HUES64 (cell line): ENCODE results near the gene PXDC1. TPM values are rescaled to one million over a fixed set of nuclear protein-coding genes. Genes with fewer than 3 reads are reported as not detected.
A peak's percentile ranks its signal among the peaks of the same experiment; 100 is the strongest.

ENCODE experiments used
- H3K27ac ChIP-seq: 2 replicates; pipeline ENCODE4 v1.7.0; 2013; ENCODE audit warnings: low read depth, low read length, inconsistent platforms
- H3K27me3 ChIP-seq: 2 replicates; pipeline ENCODE4 v1.6.1; 2013; ENCODE audit warnings: mild to moderate bottlenecking, low read length; ENCODE audit not compliant: insufficient read depth
- H3K36me3 ChIP-seq: 2 replicates; pipeline ENCODE4 v1.6.1; 2013; ENCODE audit warnings: mild to moderate bottlenecking, low read length; ENCODE audit not compliant: insufficient read depth
- H3K4me1 ChIP-seq: 2 replicates; pipeline ENCODE4 v1.6.1; 2013; ENCODE audit warnings: mild to moderate bottlenecking, low read length, moderate library complexity; ENCODE audit not compliant: insufficient read depth
- H3K4me3 ChIP-seq: 2 replicates; pipeline ENCODE4 v1.5.1; 2013; ENCODE audit warnings: mild to moderate bottlenecking, low read length, moderate library complexity
- H3K9ac ChIP-seq: 2 replicates; pipeline ENCODE4 v1.6.1; 2013; ENCODE audit warnings: mild to moderate bottlenecking, low read depth, low read length
- H3K9me3 ChIP-seq: 2 replicates; pipeline ENCODE4 v1.6.1; 2013; ENCODE audit warnings: low read depth, low read length; ENCODE audit not compliant: insufficient read depth
- WGBS: fragments of 150-250, 120-280 bp; methylation state at CpG from one replicate; pipeline ENCODE4 v1.1.7; 2013; ENCODE audit warnings: missing lambda C conversion rate; 5-methylcytosine and 5-hydroxymethylcytosine counted together
- polyA plus RNA-seq, 2 experiments: library from polyadenylated mRNA; stranded (reverse); fragments of 50-300 nt; gene quantifications; one replicate each; pipeline ENCODE4 v1.2.3, GENCODE V29; 2013

Gene PXDC1
- polyA plus RNA-seq (2013, experiment 1 of 2): 2.3 TPM
- 3.3 TPM for polyA plus RNA-seq (2013, experiment 2 of 2)

DNA sequence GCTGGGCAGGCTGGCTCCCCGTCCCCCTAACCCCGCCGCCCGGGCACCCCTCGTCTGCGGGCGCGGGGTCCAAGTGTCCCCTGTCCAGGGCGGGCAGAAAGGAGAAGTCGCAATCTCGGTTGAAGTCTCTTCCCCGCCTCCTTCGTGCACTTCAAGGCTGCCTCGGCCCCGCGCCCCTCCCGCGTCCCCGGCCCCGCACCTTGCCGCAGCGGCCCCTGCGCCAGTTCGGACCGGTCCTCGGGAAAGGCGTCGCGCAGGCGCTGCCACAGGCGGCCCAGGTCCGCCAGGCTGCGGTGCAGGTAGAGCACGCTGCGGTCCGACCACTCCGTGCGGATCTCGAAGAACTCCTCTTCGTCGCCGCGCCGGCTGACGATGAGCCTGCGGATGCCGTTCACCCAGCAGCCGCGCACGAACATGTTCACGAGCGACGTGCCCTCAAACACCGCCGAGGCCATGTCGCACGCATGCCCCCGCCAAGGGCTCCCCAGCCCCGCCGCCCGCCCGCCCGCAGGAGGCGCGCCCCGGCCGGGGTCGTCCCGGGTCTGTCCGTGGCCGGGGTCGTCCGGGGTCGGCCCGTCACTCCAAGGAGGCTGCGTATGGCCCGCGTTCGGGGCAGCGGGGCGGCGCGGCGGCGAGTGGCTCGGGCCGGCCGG is at the start of gene PXDC1:
TSS of gene PXDC1 (minus strand) at position 637 of the 653 bp plus-strand sequence. CDS start at position 455, 182 bp downstream.
- H3K27ac ChIP-seq: no peak within 1 kb of the TSS
- under 1% methylated on average over 88 of the region's 88 CpGs for WGBS
- peaks cover 67% of the 10 kb centered on the region for H3K27me3 ChIP-seq
- no peaks in the 10 kb centered on the region for H3K36me3 ChIP-seq
- peak within 1 kb of the TSS; percentile 52 for H3K4me3 ChIP-seq
- peaks cover 13% of the 10 kb centered on the region for H3K4me1 ChIP-seq
- H3K9me3 ChIP-seq: no peaks in the 10 kb centered on the region
- peak within 1 kb of the TSS; percentile 40; the same call in 1 of the 2 replicates for H3K9ac ChIP-seq

DNA sequence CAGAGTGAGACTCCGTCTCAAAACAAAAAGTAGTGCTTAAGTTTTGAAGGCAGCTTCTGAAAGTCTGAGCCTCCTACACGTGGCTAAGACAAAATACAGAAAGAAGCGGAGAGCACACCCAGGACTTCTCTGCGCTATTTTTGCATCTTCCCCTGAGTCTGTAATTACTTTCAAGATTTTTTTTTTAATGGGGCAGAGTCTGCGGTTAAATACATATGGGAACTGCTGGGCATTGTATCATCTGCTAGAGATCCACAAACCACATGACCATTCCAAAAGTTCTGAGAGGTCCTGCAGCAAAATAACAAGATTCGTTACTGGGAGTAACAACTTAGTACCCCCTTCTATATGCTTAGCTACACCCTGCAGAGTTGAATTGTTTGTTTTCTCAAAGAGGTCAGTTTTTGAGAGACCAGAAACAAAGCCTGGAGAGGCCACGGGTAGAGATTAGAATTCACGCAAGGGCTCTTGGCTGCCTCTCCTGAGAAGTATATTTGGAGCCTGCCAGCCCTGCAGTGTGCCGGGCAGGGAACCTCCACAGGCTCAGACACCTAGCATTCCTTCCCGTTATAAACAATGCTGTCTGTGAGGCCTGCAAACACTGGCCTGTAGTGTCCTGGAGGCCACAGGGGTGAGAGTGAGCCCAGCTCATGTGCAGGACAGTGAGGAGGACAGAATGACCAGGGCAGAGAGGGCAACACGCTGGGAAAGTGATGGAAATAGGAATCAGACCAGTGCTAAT is 49.5 kb upstream of the PXDC1 start:
- Histone ChIP-seq H3K9me3 (no peaks in the 10 kb centered on the region), H3K27me3 (no peaks in the 10 kb centered on the region), H3K36me3 (no peaks in the 10 kb centered on the region), H3K27ac (no peak overlapping the region), H3K4me3 (no peak overlapping the region), H3K4me1 (peaks cover 13% of the 10 kb centered on the region; the same call in 1 of the 2 replicates), H3K9ac (no peak overlapping the region)
- 66% methylated on average over 11 of the region's 11 CpGs for WGBS

- H3K4me3 ChIP-seq: no peak overlapping the region
- no peak overlapping the region for H3K27ac ChIP-seq
- no peak overlapping the region for H3K9ac ChIP-seq
- WGBS: 89% methylated on average over 6 of the region's 6 CpGs
- H3K36me3 ChIP-seq: no peaks in the 10 kb centered on the region
- no peaks in the 10 kb centered on the region for H3K27me3 ChIP-seq
- H3K4me1 ChIP-seq: peaks cover 13% of the 10 kb centered on the region; the same call in 1 of the 2 replicates
- H3K9me3 ChIP-seq: no peaks in the 10 kb centered on the region
Measured at GRCh38 chr6:3799719-3800118, 48.2 kb upstream of the PXDC1 start.

GRCh38 chr6:3798055-3798919 is 46.8 kb upstream of the PXDC1 start:
- H3K4me3 ChIP-seq: no peak overlapping the region
- no peak overlapping the region for H3K9ac ChIP-seq
- H3K4me1 ChIP-seq: peaks cover 17% of the 10 kb centered on the region; the same call in 1 of the 2 replicates
- no peak overlapping the region for H3K27ac ChIP-seq
- H3K27me3 ChIP-seq: no peaks in the 10 kb centered on the region
- H3K36me3 ChIP-seq: no peaks in the 10 kb centered on the region
- 88% methylated on average over 8 of the region's 8 CpGs for WGBS
- no peaks in the 10 kb centered on the region for H3K9me3 ChIP-seq

GRCh38 chr6:3797231-3798054 is 45.9 kb upstream of the PXDC1 start:
- no peak overlapping the region for H3K27ac ChIP-seq
- WGBS: 93% methylated on average over 6 of the region's 7 CpGs
- no peaks in the 10 kb centered on the region for H3K9me3 ChIP-seq
- H3K4me1 ChIP-seq: peaks cover 17% of the 10 kb centered on the region; the same call in 1 of the 2 replicates
- no peak overlapping the region for H3K4me3 ChIP-seq
- no peaks in the 10 kb centered on the region for H3K36me3 ChIP-seq
- H3K9ac ChIP-seq: no peak overlapping the region
- no peaks in the 10 kb centered on the region for H3K27me3 ChIP-seq

- Histone ChIP-seq H3K4me3 (no peak overlapping the region), H3K9me3 (no peaks in the 10 kb centered on the region), H3K9ac (no peak overlapping the region), H3K36me3 (no peaks in the 10 kb centered on the region), H3K27me3 (no peaks in the 10 kb centered on the region), H3K4me1 (peaks cover 17% of the 10 kb centered on the region; the same call in 1 of the 2 replicates), H3K27ac (no peak overlapping the region)
- 83% methylated on average over 2 of the region's 2 CpGs for WGBS
Measured at GRCh38 chr6:3796719-3797041, 45.2 kb upstream of the PXDC1 start.

- no peaks in the 10 kb centered on the region for H3K27me3 ChIP-seq
- H3K36me3 ChIP-seq: no peaks in the 10 kb centered on the region
- no peak overlapping the region for H3K9ac ChIP-seq
- H3K9me3 ChIP-seq: no peaks in the 10 kb centered on the region
- H3K27ac ChIP-seq: no peak overlapping the region
- 95% methylated on average over 10 of the region's 10 CpGs for WGBS
- peaks cover 13% of the 10 kb centered on the region; the same call in 1 of the 2 replicates for H3K4me1 ChIP-seq
- no peak overlapping the region for H3K4me3 ChIP-seq
Measured at GRCh38 chr6:3795836-3796718, 44.6 kb upstream of the PXDC1 start.

DNA sequence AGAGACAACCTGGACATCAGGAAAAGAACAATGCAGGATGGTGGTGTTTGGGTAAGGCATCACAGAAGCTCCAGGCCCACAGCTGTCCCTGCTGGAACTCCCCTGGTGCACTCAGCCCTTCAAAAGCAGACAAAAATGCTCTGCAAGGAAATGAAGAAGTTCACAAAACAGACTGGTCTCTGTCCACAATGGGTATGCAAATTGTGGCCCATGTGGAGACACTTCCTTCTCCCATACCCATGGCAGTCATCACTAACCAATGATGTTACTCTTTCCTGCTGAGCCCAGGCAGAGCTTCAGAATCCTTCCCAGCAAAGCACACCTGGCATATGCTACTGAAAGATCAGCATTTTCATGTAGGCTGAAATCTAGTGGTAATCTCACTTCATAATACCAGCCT is 42.6 kb upstream of the PXDC1 start:
- H3K9me3 ChIP-seq: no peaks in the 10 kb centered on the region
- H3K27ac ChIP-seq: no peak overlapping the region
- peaks cover 10% of the 10 kb centered on the region; the same call in 1 of the 2 replicates for H3K4me1 ChIP-seq
- no peak overlapping the region for H3K9ac ChIP-seq
- no peaks in the 10 kb centered on the region for H3K36me3 ChIP-seq
- H3K27me3 ChIP-seq: no peaks in the 10 kb centered on the region
- H3K4me3 ChIP-seq: no peak overlapping the region

GRCh38 chr6:3793545-3793944 is 42.0 kb upstream of the PXDC1 start:
- no peak overlapping the region for H3K4me3 ChIP-seq
- no peaks in the 10 kb centered on the region for H3K9me3 ChIP-seq
- H3K27me3 ChIP-seq: no peaks in the 10 kb centered on the region
- peaks cover 10% of the 10 kb centered on the region; the same call in 1 of the 2 replicates for H3K4me1 ChIP-seq
- no peak overlapping the region for H3K27ac ChIP-seq
- H3K36me3 ChIP-seq: no peaks in the 10 kb centered on the region
- WGBS: 95% methylated on average over 2 of the region's 3 CpGs
- H3K9ac ChIP-seq: no peak overlapping the region
